HG03108 (cell line): Measurements from ENCODE around the gene IGF2BP3.

ENCODE experiments used
- ATAC-seq: cut with Tn5 transposase; IDR thresholded peaks from one replicate; pipeline ENCODE4 v1.9.1; 2021; ENCODE audit warnings: moderate library complexity; ENCODE audit not compliant: unreplicated experiment

Gene IGF2BP3

DNA sequence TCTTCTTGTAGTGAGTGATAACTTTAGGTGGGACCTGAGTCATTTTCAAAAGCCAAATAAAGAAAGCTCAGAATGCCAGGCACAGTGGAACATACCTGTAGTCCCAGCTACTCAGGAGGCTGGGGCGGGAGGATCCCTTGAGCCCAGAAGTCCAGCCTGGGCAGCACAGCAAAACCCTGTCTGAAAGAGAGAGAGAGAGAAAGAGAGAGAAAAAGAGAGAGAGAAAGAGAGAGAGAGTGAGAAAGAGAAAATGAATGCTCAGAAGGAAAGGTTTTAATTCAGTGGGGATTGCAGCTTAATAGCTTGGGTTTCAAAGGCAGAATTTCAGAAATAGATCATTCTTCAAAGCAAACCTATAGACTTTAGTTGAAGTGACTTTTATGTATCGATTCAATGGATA is 198.0 kb downstream of the IGF2BP3 start:
- ATAC-seq: no peak

DNA sequence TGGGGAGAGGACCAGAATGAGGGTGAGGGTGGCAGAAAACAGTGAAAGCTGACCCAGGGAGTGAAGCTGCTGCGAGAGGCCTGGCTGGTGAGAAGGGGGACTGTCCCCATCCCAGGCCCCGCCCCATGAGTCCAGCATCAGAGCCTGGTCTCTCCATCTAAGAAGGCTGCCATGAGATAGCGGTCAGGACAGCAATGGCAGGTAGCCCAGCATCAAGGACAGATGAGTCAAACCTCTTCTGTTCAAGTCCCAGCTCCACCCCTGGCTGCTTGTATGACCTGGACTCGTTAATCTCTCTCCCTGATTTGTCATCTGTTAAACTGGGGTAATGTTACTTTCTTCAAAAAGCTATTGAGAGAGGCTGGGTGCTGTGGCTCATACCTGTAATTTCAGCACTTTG is 201.5 kb downstream of the IGF2BP3 start:
- no peak for ATAC-seq

DNA sequence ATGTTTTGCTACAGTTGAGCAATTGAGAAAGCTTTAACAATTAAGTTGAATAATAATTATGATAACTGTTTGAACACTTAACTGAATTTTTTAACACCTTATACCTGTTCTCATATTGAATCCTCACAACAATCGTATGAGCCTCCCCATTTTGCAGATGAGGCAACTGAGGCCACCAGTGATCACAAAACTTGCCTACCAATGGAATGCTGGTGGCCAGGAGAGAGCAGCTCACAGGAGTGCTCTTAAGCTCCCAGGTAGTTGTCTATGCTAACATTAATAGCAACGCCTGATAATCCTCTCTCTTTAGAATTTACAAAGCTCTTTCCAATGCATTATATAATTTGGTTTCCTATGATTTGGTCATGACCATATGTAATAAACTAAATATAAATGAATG is 202.1 kb downstream of the IGF2BP3 start:
- ATAC-seq: no peak

DNA sequence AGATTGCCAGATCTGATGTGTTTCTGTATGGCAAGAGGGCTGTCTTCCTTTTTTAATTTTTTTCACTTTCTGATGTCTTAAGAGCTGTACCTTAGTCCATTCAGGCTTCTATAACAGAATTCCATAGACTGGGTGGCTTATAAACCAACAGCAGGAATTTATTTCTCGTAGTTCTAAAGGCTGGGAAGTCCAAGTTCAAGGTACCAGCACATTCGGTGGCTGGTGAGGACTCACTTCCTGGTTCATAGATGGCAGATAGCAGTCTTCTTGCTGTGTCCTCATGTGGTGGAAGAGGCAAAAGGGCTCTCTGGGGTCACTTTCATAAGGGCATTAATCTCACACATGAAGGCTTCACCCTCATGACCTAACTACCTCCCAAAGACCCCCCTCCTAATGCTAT is 202.9 kb downstream of the IGF2BP3 start:
- no peak for ATAC-seq

DNA sequence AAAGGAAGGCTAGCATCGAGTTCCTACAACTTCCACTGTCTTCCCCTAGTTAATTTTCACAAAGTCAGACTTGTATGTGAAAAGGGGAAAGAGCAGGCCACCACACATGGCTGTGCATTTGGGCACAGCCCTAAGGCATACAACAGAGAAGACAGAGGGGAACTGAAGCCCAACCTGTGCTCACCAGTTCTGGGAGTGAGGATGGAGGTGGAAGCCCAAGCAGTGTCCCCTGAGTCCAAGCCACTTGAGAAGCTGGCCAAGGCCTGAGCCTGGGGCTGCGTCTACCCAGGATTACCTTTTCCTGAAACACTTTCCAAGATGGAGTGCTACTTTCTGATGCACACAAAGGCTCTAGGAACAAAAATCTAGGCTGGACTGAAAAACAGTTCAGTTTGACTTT is 203.4 kb downstream of the IGF2BP3 start:
- no peak for ATAC-seq

DNA sequence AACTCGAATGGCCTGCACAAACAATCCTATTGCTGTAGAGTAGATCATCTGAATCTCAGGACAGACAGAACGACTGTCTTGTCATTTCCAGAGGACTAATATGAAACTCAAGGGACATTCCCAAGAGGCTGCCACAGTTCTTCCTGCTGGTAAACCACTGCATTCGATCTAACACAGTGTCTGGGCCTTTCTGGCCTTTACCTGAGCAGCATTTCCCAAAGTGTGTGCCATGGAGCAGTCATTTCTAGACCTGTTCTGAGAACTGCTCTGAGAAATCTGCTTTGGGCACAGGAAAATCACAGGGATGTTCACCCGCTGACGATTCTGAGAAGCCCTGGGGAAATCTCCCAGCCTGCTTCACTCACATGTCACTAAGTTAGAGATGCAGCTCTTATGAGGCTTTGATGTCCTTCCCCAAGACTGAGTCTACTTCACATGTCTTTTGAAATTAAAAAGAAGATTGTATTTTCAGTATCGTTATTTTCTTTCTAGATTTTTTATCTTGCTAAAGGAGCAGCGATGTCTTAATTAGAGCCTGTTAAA is 205.3 kb downstream of the IGF2BP3 start:
- ATAC-seq: no peak

DNA sequence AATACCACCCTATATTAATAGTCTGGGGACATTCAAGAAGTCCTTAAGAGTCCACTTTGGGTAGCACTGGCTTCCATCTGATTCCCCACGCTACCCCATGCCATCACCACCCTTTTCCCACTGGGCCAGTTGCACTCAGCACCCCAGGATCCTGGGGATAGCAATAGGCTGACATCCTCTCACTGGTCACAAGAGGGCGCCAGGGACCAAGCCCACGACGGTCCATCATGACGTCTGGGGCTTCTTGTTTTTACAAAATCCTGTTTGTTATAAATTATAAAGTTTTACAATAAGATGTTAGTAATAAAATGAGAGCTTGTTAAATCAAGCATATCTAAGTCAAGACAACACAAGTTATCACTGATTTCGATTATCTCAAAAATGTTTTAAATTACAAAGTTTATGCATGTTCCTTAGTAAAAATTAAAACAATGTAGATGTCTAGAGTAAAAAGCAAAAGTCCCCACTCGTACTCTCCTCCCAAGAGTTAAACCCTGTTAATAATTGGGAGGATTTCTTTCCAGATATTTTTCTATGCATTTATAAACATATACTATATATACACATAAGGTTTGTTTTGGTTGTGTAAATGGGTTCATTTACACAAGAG is 208.3 kb downstream of the IGF2BP3 start:
- ATAC-seq: peak; percentile 65

DNA sequence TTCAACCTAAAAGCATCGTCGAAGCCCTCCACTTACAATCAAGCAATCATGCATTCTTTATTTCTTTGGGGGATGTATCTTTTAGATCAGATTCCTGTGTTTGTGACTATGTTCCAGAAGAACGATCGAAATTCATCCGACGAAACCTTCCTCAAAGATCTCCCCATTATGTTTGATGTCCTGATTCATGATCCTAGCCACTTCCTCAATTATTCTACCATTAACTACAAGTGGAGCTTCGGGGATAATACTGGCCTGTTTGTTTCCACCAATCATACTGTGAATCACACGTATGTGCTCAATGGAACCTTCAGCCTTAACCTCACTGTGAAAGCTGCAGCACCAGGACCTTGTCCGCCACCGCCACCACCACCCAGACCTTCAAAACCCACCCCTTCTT is 209.9 kb downstream of the IGF2BP3 start:
- ATAC-seq: no peak
